Measurements from ENCODE around the gene JRKL.
A peak's percentile ranks its signal among the peaks of the same experiment; 100 is the strongest.

JRKL gene
- 16.6 to 24.1 (median 19.1) reads per million in 4 experiments for total RNA-seq

GRCh38 chr11:96389720-96390487, at the start of gene JRKL, which contains the start of gene CCDC82:
TSS of gene JRKL (plus strand) at chr11:96390013. CDS start at chr11:96390650, 637 bp downstream.
TSS of gene CCDC82 (minus strand) at chr11:96389912. CDS start at chr11:96384747, 5,165 bp downstream.
- peak; percentile 96 for DNase-seq

GRCh38 chr11:96340555-96340885, 49.3 kb upstream of the JRKL start:
- DNase-seq: no peak

- peak; percentile 65 for DNase-seq
Observed at GRCh38 chr11:96341211-96342013, 48.4 kb upstream of the JRKL start.

- no peak for DNase-seq
Observed at GRCh38 chr11:96342014-96342960, 47.5 kb upstream of the JRKL start.

DNA sequence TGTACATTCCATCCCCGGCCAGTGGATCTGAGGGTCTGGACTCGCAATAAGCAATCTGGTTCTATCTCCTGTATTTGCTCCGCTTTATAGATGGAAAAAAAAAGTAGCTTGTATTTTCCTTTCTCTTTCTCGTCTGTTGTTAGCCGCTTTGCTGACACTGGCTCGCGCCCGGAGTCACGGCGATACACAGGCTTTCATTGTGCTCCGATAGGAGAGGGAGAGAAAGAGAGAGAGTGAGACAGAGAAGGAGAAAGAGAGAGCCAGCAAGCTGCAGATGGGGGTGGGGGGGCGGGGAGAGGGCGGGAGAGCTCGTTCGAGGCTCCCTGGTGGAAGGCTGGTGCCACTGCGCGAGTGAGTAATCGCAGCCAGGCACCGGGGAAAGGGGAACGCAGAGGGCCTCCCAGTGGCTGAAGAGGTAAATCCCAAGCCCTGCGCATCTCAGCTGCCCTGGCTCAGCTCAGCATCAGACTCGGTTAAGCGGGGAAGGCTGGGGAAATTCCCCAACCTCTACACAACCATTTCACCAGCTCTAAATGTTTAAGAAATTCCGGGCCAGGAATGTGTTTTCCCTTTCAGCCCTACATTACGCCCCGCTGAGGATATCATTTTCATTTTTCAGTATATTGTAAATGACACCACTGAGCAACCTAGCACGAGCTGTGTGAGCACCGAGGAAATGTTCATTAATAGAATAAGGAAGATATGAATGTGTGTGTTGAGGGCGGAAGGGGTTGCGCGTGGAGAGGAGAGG, 46.7 kb upstream of the JRKL start, which contains the start of gene MAML2:
Gene MAML2, minus strand, starts transcription at position 235 of the 751 bp plus-strand sequence. CDS start 1,300 bp downstream, outside the sequence.
- DNase-seq: peak; percentile 82

- DNase-seq: no peak
Observed at GRCh38 chr11:96356848-96357247, 33.0 kb upstream of the JRKL start.

DNA sequence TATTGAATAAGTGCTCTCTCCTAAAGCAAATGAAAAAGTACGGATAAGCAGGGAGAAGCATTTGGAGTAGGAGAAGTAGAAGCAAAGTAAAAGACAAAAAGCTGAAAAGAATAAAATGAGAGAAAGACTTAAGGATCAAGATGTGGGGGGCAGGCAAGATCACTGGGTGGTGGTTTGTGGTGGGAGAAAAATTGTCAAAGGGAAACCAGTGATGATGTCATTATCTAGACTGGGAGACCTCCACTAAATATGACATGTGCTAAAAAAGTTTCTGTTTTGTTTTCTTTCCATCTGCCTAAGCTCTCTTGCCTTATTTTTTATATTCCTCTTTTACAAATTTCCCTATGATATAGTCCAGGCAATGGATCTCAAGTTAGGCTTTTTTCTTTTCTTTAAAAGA, 32.0 kb upstream of the JRKL start:
- DNase-seq: no peak

- no peak for DNase-seq
Observed at GRCh38 chr11:96358321-96358720, 31.5 kb upstream of the JRKL start.

DNA sequence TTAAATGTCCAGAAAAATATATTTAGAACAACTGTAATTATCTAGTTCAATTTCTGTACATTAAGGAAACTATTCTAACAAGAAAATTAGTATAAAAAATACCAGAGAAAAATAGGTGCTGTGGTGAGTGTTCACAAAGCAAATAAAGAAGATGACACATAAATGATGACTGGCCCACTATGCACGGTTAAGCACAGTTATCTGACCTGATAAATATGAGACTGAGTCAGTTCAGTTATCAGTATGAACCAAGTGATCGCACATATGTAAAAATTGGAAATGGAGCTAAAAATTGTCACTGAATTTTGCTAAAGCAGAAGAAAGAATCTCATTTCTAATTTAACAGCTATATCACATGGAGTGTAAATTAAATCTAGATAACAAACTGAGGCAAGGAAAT, 28.0 kb upstream of the JRKL start:
- DNase-seq: no peak

DNA sequence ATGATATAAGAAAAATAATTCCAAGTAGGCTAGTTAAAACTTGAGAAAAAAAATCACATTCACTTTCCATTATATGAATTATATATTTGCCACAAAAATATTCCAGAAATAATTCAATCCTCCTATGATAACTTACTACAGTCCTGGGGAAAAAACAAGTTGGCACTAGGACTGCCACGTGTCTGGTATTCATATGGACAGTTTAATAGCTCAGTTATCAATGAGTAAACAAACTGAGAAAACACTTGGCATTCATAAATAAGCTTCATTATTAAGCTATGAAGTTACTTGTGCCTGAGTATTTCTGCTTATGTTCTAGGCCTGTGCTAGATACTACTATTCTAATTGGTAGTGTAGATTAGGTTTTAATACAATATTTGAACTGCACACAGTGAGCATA, 24.3 kb upstream of the JRKL start:
- no peak for DNase-seq

DNA sequence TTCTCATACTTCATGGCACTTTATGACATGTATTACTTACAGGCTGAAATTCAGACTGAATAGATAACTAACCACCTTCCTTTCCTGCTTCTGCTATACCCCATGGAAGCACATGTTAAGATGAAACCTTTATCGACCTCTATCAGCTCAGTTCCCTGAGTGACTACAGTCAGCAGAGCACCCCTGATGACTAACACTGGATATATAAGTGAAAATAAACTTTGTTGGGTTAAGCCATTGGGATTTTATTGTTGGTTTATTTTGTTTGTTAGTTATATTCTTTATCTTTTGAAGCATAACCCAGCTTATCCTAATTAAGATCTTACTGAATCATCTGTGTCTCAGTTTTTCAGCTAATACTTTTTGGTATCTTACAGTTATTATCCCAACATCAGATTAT, 23.8 kb upstream of the JRKL start:
- DNase-seq: no peak

DNA sequence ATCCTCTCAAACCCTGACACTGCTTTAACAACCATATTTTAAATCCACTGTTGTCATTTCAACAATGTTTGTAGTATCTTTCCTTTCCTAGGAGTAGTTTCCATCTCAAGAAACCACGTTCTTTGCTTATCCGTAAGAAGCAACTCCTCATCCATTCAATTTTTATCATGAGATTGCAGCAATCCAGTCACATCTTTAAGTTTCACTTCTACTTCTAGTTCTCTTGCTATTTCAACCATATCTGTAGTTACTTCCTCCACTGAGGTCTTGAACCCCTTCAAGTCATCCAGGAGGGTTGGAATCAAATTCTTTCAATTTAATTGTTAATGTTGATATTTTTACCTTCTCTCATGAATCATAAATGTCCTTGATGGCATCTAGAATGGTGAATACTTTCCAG, 22.5 kb upstream of the JRKL start:
- DNase-seq: no peak

DNA sequence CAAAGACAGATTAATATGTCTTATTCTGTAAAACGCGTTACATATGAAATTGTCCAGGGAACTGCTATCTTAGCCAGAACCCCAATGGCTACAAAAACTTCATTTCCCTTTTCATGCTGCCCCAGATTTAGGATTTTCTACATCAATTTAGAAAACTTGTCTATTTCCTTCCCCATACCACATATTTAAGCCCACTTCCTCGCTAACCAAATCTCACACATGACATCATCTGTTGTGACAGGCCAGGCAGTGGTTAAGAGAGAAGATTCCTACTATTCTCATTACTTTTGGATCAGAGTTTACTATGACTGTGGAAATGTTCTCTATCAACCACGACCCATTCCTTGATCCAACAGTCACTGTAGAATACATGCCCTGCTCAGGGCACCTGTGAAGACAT, 16.0 kb upstream of the JRKL start:
- DNase-seq: no peak

- no peak for DNase-seq
Observed at GRCh38 chr11:96376796-96377195, 13.0 kb upstream of the JRKL start.

DNA sequence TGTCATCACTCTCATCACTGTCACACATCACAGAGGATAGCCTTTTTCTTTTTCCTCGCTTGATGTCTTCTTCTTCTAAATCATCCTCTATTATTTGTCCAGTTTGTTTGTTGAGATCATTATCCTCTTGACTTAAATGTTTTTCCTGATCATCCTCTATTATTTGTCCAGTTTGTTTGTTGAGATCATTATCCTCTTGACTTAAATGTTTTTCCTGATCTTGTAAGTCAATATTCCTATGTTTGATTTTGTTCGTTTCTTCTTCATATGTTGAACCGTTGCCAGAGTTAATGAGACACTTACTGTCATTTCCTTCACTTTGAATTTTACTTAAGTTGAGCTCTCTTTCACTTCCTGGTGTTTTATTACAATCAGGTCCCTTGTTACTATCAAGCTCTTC, 5.7 kb upstream of the JRKL start:
- no peak for DNase-seq

- no peak for DNase-seq
Observed at GRCh38 chr11:96385187-96385586, 4.6 kb upstream of the JRKL start.

GRCh38 chr11:96388891-96389719, 708 bp upstream of the JRKL start:
- peak; percentile 76 for DNase-seq

DNA sequence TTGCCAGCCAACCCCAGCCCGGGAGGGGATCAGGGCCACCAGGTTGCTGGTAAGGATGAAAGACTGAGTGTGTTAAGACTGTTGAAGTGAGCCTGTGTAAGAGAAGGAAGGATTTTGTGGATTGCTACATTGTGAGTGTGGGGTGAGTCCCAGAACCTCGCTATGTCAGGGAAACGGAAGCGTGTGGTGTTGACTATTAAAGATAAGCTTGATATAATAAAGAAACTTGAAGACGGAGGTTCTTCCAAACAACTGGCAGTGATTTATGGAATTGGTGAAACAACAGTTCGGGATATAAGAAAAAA, 627 bp downstream of the JRKL start:
- no peak for DNase-seq

- DNase-seq: no peak
Observed at GRCh38 chr11:96391698-96392307, 2.0 kb downstream of the JRKL start.

DNA sequence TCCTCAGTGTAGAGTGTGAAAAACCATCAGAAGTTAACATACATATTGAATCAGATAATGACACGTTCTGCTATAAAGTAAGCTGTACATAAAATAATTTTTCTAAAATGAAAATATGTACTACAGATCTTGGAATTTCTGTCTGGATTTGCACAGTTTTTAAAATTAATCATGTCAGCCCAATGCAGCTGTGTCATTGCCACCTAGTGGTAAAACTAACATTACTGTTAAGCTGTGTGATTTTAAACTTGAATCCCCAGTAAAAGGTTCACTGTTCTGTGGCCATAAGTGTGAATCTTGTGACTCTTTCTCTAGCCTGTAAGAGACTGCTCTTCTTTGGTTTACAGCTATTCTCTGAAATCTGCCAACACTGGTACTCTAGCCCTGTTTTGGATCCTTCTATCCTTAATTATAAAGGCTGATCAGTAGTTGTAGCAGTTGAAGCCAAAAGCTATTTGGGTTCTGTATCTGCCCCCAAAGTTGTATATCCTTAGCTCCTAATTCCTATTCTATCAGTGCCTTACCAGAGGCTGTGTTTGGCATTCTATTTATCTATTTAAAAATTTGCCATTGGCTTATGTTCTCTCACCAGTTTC, 4.0 kb downstream of the JRKL start:
- no peak for DNase-seq
